ENCODE data around the gene ALG8. TPM values are rescaled to one million over a fixed set of nuclear protein-coding genes. Genes with fewer than 3 reads are reported as not detected.
"Not testable (repeated sequence)": the region's sequence is repeated elsewhere in the genome, so short reads cannot be mapped to it uniquely, and the experiment has no call there.

Gene ALG8
- total RNA-seq, 1 donor: 17.1 TPM

DNA sequence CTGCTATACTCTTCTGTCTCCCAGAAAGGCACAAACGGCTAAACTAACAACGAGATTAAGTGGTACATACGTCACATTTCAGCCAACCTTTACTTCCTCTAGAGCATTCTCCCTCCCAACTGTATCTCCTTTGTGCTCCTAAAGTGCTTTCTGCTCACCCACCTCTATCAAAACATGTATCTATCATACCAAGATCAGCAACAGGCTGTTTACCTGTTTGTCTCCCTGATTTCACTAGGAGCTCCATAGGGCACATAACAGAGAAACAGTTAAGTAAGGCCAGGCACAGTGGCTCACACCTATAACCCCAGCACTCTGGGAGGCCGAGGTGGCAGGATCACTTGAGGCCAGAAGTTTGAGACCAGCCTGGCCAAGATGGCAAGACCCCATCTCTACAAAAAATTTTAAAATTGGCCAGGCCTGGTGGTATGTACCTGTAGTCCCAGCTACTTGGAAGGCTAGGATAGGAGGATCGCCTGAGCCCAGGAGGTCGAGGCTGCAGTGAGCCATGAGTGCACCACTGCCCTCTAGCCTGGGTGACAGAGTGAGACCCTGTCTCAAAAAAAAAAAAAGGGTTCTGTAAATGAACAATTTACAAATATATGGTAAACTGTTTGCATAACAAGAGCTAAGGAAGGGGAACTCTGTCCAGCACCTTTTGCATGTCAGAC lies 62.6 kb downstream of the ALG8 start:
- Histone ChIP-seq H3K4me3 (ENCODE audit: low read length) (no peak overlapping the region), H3K4me1 (ENCODE audit: insufficient read depth, low read length) (peaks cover 46% of the 10 kb centered on the region), H3K27me3 (ENCODE audit: insufficient read depth, low read length) (no peaks in the 10 kb centered on the region), H3K9me3 (ENCODE audit: low read depth, low read length) (no peaks in the 10 kb centered on the region)

DNA sequence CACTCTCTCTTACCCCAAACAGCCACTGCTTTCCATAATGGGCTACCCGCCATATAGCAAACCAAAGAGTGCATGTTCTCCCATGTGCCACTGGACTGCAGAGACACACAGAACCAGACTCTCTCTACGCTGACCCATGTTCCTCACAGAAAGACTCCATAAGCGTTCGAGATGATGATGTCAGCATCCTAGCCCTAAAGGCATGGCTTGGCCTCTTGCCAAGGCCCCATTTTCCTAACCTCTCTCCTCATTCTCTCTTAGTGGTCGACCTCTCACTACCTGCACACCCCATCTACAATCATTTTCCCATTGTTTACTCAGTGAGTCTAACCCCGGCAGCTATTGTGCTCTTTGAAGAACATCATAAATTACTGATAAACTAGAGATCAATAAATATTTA lies 64.7 kb downstream of the ALG8 start:
- Histone ChIP-seq H3K4me3 (ENCODE audit: low read length) (no peak overlapping the region), H3K27me3 (ENCODE audit: insufficient read depth, low read length) (no peaks in the 10 kb centered on the region), H3K9me3 (ENCODE audit: low read depth, low read length) (no peaks in the 10 kb centered on the region)

GRCh38 chr11:78072455-78072854 lies 67.0 kb downstream of the ALG8 start:
- Histone ChIP-seq H3K27me3 (ENCODE audit: insufficient read depth, low read length) (no peaks in the 10 kb centered on the region), H3K4me3 (ENCODE audit: low read length) (no peak overlapping the region), H3K9me3 (ENCODE audit: low read depth, low read length) (no peaks in the 10 kb centered on the region), H3K4me1 (ENCODE audit: insufficient read depth, low read length) (peaks cover 20% of the 10 kb centered on the region)

More for the DNA sequence above, 64.7 kb downstream of the ALG8 start:
- peaks cover 37% of the 10 kb centered on the region for H3K4me1 ChIP-seq (ENCODE audit: insufficient read depth, low read length)

DNA sequence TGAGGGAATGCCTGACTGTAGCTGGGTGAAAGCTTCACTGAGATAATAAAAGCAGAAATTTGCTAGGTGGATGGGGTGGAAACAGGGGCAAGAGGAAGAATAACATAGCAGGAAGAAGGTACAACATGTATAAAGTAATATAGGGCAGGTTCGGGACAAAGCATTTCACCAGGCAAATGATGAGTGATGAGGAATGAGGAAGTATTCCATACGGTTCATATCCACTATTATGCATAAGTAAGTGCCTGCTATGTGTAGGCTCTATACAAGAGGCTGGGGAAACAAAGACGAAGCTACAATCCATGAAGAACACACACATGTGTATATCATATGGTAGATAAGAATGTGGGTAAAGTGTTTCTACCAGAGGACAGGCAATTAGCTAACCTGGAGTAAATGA lies 67.7 kb downstream of the ALG8 start:
- no peaks in the 10 kb centered on the region for H3K27me3 ChIP-seq (ENCODE audit: insufficient read depth, low read length)
- H3K4me1 ChIP-seq (ENCODE audit: insufficient read depth, low read length): peaks cover 13% of the 10 kb centered on the region
- no peak overlapping the region for H3K4me3 ChIP-seq (ENCODE audit: low read length)
- no peaks in the 10 kb centered on the region for H3K9me3 ChIP-seq (ENCODE audit: low read depth, low read length)

DNA sequence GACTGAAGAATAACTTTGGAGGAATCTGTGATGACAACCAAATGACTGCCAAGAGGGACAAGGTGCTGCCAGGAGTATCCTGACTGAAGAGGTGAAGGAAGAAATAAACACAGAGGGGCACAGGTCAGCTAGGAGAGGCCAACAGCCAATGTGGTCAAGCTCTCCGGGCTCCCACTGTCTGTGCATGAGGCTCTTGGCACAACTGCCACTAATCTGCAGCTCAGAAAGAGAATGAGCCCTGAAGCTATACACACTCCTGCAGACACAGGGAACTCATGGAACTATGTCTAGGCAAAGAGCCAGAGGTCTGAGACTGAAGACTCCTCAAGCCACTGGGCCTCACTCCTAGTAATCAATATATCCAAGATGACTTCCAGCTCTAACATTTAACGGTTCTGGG lies 68.8 kb downstream of the ALG8 start:
- H3K27me3 ChIP-seq (ENCODE audit: insufficient read depth, low read length): no peaks in the 10 kb centered on the region
- H3K9me3 ChIP-seq (ENCODE audit: low read depth, low read length): no peaks in the 10 kb centered on the region
- peaks cover 2% of the 10 kb centered on the region for H3K4me1 ChIP-seq (ENCODE audit: insufficient read depth, low read length)
- no peak overlapping the region for H3K4me3 ChIP-seq (ENCODE audit: low read length)

- Histone ChIP-seq H3K4me1 (ENCODE audit: insufficient read depth, low read length) (no peaks in the 10 kb centered on the region), H3K27me3 (ENCODE audit: insufficient read depth, low read length) (no peaks in the 10 kb centered on the region), H3K4me3 (ENCODE audit: low read length) (no peak overlapping the region)
Observed at GRCh38 chr11:78069465-78069864, 70.0 kb downstream of the ALG8 start.

GRCh38 chr11:78067704-78068103 lies 71.7 kb downstream of the ALG8 start:
- no peaks in the 10 kb centered on the region for H3K9me3 ChIP-seq (ENCODE audit: low read depth, low read length)
- H3K4me1 ChIP-seq (ENCODE audit: insufficient read depth, low read length): no peaks in the 10 kb centered on the region
- H3K4me3 ChIP-seq (ENCODE audit: low read length): no peak overlapping the region
- H3K27me3 ChIP-seq (ENCODE audit: insufficient read depth, low read length): no peaks in the 10 kb centered on the region

More at GRCh38 chr11:78069465-78069864, 70.0 kb downstream of the ALG8 start:
- H3K9me3 ChIP-seq (ENCODE audit: low read depth, low read length): no peaks in the 10 kb centered on the region

DNA sequence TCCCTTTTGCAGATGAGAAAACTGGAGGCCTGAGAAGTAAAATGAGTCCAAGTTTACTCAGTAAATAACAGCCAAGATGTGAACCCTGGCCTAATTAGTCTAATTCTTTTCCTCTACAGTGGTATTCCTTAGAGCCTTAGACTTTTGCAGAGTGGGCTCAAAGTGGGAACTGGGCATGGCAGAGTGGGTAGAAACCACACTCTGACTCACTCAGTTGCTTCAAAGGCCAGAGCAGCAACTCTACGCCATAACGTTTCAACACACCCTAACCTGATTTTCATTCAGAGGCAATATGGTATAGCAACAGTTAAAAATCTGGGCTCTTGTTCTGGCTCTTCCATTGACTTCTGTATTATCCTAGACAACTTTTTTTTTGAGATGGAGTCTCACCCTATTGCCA lies 73.0 kb downstream of the ALG8 start:
- H3K4me1 ChIP-seq (ENCODE audit: insufficient read depth, low read length): no peaks in the 10 kb centered on the region
- no peaks in the 10 kb centered on the region for H3K27me3 ChIP-seq (ENCODE audit: insufficient read depth, low read length)
- H3K4me3 ChIP-seq (ENCODE audit: low read length): no peak overlapping the region
- H3K9me3 ChIP-seq (ENCODE audit: low read depth, low read length): no peaks in the 10 kb centered on the region

DNA sequence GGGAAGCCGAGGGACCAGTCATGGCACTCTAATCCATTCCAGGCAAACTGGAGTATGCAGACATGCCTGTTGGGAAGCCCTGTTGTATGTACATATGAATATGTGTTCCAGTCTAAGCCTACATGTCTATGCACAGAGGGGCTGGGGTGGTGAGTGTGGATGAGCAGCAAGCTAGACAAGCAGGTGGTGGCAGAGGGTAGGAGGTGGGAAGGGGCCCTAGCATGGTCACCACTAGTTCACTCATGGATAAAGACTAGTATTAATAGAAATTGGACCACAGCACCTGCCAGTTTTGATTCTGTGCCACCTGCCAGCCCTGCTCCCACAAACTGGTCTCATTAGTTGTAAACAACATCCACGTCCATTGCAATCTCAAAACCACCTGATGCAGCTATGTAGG lies 74.2 kb downstream of the ALG8 start:
- Histone ChIP-seq H3K27me3 (ENCODE audit: insufficient read depth, low read length) (no peaks in the 10 kb centered on the region), H3K4me3 (ENCODE audit: low read length) (no peak overlapping the region), H3K9me3 (ENCODE audit: low read depth, low read length) (no peaks in the 10 kb centered on the region), H3K4me1 (ENCODE audit: insufficient read depth, low read length) (no peaks in the 10 kb centered on the region)

- Histone ChIP-seq H3K4me1 (ENCODE audit: insufficient read depth, low read length) (no peaks in the 10 kb centered on the region), H3K27me3 (ENCODE audit: insufficient read depth, low read length) (no peaks in the 10 kb centered on the region), H3K9me3 (ENCODE audit: low read depth, low read length) (no peaks in the 10 kb centered on the region), H3K4me3 (ENCODE audit: low read length) (no peak within 1 kb of the TSS)
Observed at GRCh38 chr11:78063440-78064181, 75.8 kb downstream of the ALG8 start, which contains the start of gene THRSP. Gene THRSP (plus strand): TSS chr11:78063861. CDS start chr11:78063882, 21 bp downstream.

DNA sequence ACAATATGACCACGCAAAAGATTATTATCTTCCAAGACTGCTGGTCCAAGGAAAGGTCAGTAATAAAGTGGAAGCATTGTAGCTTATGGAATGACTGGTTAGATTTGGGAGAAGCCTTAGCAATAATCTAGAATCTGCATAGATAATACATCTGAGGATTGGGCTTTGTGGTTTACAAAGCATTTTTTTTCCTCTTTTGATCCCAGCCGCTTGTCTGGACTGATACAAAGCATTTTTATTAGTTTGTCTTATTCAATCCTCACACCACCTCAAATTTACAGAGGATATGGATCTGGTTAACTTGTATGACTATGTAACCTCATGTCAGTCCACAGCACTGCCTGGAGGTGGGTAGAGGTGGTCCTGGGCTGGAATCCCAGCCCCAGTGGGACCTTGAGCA lies 76.8 kb downstream of the ALG8 start:
- Histone ChIP-seq H3K9me3 (ENCODE audit: low read depth, low read length) (no peaks in the 10 kb centered on the region), H3K4me1 (ENCODE audit: insufficient read depth, low read length) (no peaks in the 10 kb centered on the region), H3K4me3 (ENCODE audit: low read length) (no peak overlapping the region), H3K27me3 (ENCODE audit: insufficient read depth, low read length) (no peaks in the 10 kb centered on the region)

DNA sequence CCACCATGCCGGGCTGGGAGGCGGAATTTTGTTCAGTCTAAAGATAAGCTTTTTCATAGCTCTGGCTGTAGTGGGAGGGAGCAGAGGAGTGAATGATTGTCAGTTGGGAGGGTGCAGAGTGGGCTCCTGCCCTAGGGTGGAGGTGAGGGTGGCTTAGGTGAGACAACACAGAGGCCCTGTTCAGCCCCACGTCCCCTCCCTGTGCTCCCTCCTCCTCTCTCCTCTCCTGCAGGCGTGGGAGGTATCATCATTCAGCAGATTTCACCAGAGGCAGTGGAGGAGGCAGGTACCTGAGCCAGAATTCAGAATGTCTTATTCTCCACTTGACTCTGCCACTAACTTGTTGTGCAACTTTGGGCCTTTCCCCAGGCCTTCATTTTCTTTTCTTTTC lies 77.5 kb downstream of the ALG8 start:
- Histone ChIP-seq H3K4me1 (ENCODE audit: insufficient read depth, low read length) (no peaks in the 10 kb centered on the region), H3K27me3 (ENCODE audit: insufficient read depth, low read length) (no peaks in the 10 kb centered on the region), H3K4me3 (ENCODE audit: low read length) (no peak overlapping the region), H3K9me3 (ENCODE audit: low read depth, low read length) (no peaks in the 10 kb centered on the region)

GRCh38 chr11:78061088-78061920 lies 78.1 kb downstream of the ALG8 start:
- no peaks in the 10 kb centered on the region for H3K4me1 ChIP-seq (ENCODE audit: insufficient read depth, low read length)
- H3K9me3 ChIP-seq (ENCODE audit: low read depth, low read length): no peaks in the 10 kb centered on the region
- H3K27me3 ChIP-seq (ENCODE audit: insufficient read depth, low read length): no peaks in the 10 kb centered on the region
- no peak overlapping the region for H3K4me3 ChIP-seq (ENCODE audit: low read length)

GRCh38 chr11:78060533-78060932 lies 78.9 kb downstream of the ALG8 start:
- no peaks in the 10 kb centered on the region for H3K9me3 ChIP-seq (ENCODE audit: low read depth, low read length)
- no peaks in the 10 kb centered on the region for H3K4me1 ChIP-seq (ENCODE audit: insufficient read depth, low read length)
- no peak overlapping the region for H3K4me3 ChIP-seq (ENCODE audit: low read length)
- H3K27me3 ChIP-seq (ENCODE audit: insufficient read depth, low read length): no peaks in the 10 kb centered on the region

DNA sequence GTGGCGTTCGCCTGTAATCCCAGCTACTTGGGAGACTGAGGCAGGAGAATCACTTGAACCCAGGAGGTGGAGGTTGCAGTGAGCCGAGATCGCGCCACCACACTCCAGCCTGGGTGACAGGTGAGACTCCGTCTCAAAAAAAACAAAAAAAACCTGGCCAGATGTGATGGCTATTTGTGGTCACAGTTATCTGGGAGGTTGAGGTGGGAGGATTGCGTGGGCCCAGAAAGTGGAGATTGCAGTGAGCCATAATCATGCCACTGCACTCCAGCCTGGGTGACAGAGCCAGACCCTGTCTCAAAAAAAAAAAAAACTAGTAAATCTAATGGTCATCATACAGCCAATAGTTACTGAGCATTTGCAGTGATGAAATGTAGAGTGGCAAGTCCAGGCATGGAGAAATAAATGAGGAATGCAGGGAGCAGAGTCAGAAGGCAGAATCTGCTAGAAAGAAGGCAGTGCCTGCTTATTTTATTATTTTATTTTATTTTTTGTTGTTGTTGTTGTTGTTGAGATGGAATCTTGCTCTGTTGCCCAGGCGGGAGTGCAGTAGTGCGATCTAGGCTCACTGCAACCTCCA lies 79.6 kb downstream of the ALG8 start:
- not testable (repeated sequence) for H3K27me3 ChIP-seq (ENCODE audit: insufficient read depth, low read length); H3K4me1 ChIP-seq (ENCODE audit: insufficient read depth, low read length); H3K4me3 ChIP-seq (ENCODE audit: low read length); H3K9me3 ChIP-seq (ENCODE audit: low read depth, low read length)
